Suprapubic skin (tissue), 4 donors: Measurements from ENCODE around the gene MYH16. TPM values are rescaled to one million over a fixed set of nuclear protein-coding genes. Genes with fewer than 3 reads are reported as not detected.

Experiments
- DNase-seq, 2 donors: peaks; one replicate each; pipeline ENCODE4 v3.0.0-alpha.2; 2019; ENCODE audit warnings: low spot score in 2 of 2
- H3K27ac ChIP-seq: fragments of 200-600 bp; sonication (generic); one replicate; pipeline ENCODE4 v1.5.1; 2019
- H3K27me3 ChIP-seq: fragments of 200-600 bp; sonication (generic); one replicate; pipeline ENCODE4 v1.5.1; 2019
- H3K36me3 ChIP-seq: fragments of 200-600 bp; sonication (generic); one replicate; pipeline ENCODE4 v1.5.1; 2019
- H3K4me1 ChIP-seq: fragments of 200-600 bp; sonication (generic); one replicate; pipeline ENCODE4 v1.5.1; 2019
- H3K4me3 ChIP-seq: fragments of 200-600 bp; sonication (generic); one replicate; pipeline ENCODE4 v1.5.1; 2019; ENCODE audit warnings: mild to moderate bottlenecking
- H3K9me3 ChIP-seq: fragments of 200-600 bp; sonication (generic); one replicate; pipeline ENCODE4 v1.5.1; 2019
- EP300 ChIP-seq: sonication (generic); formaldehyde crosslinking; IDR thresholded peaks from one replicate; pipeline ENCODE4 v1.6.1; 2017; ENCODE audit warnings: antibody characterized with exemption
- POLR2A ChIP-seq, 2 donors: fragments of 450-650 bp; IDR thresholded peaks; one replicate each; pipeline ENCODE4 v1.6.1; 2017; ENCODE audit warnings: antibody characterized with exemption in 2 of 2, mild to moderate bottlenecking in 2 of 2, moderate library complexity in 2 of 2
- POLR2AphosphoS5 ChIP-seq, 3 donors: sonication (generic); formaldehyde crosslinking; IDR thresholded peaks; one replicate each; pipeline ENCODE4 v1.6.1; 2017; ENCODE audit warnings: antibody characterized with exemption in 3 of 3
- WGBS: methylation state at CpG from one replicate; pipeline ENCODE4 v1.1.5; 2018; 5-methylcytosine and 5-hydroxymethylcytosine counted together
- total RNA-seq, 4 donors: library from RNA; depleted of rRNA; stranded (reverse); fragments of >200 nt; gene quantifications; one replicate each; pipeline ENCODE4 v1.1.0, GENCODE V29; 2016
- TF ChIP-seq, protein P1 (sequence below), 2 donors: fragments of 200-600 bp in 1 of 2; fragments of 450-650 bp in 1 of 2; sonication (generic) in 1 of 2; IDR thresholded peaks; one replicate each; pipeline ENCODE4 v1.5.1; 2016 to 2019; ENCODE audit warnings: antibody characterized with exemption in 2 of 2, mild to moderate bottlenecking in 1 of 2, moderate library complexity in 1 of 2

Gene MYH16
- total RNA-seq, 4 donors from 2014 or later: not detected

DNA sequence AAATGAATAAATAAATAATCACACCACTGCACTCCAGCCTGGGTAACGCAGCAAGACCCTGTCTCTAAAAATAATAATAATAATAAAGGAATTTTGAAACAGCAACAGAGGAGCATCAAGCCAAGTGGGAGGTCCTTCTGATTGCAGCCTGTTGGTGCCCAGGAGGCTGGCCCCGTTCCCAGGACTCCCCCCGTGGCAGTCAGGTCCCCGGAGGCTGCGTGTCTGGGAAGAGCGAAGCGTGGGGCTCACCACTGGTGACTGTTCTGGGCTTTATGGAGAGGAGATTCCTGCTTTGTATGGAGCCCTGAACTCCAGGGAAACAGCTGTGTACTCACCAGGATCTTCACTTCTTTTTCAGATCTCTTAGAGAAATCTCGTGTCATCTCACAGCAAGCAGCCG is 19.3 kb upstream of the MYH16 start:
- no peak overlapping the region for H3K27ac ChIP-seq
- H3K27me3 ChIP-seq: no peaks in the 10 kb centered on the region
- WGBS: 53% methylated on average over 7 of the region's 9 CpGs
- TF ChIP-seq POLR2A (IDR thresholded peaks at IDR 0.05): no peak
- no peak for TF ChIP-seq POLR2AphosphoS5 (IDR thresholded peaks at IDR 0.05)
- TF ChIP-seq EP300: no peak
- TF ChIP-seq, protein P1, sequence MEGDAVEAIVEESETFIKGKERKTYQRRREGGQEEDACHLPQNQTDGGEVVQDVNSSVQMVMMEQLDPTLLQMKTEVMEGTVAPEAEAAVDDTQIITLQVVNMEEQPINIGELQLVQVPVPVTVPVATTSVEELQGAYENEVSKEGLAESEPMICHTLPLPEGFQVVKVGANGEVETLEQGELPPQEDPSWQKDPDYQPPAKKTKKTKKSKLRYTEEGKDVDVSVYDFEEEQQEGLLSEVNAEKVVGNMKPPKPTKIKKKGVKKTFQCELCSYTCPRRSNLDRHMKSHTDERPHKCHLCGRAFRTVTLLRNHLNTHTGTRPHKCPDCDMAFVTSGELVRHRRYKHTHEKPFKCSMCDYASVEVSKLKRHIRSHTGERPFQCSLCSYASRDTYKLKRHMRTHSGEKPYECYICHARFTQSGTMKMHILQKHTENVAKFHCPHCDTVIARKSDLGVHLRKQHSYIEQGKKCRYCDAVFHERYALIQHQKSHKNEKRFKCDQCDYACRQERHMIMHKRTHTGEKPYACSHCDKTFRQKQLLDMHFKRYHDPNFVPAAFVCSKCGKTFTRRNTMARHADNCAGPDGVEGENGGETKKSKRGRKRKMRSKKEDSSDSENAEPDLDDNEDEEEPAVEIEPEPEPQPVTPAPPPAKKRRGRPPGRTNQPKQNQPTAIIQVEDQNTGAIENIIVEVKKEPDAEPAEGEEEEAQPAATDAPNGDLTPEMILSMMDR (IDR thresholded peaks at IDR 0.05): no peak
- H3K4me1 ChIP-seq: peaks cover 6% of the 10 kb centered on the region
- no peaks in the 10 kb centered on the region for H3K9me3 ChIP-seq
- DNase-seq: no peak
- H3K36me3 ChIP-seq: no peaks in the 10 kb centered on the region
- H3K4me3 ChIP-seq: no peak overlapping the region

DNA sequence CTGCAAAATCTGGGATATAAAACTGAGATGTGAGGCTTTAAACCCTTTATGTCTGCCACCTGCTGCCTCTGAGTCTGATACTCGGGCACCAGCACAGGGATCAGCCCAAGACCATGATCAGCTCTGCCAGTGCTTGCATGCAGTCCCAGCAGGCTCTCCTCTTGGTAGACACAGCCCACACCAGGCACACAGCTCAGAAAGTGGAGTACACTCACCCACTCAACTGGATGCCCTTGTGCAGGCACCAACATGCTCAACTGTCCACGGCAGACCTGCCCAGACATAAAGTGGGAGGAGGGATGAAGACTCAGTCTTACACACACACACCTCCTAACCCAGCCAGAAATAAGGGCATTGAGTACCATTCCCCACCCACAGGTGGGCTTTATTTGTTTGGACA is 18.2 kb upstream of the MYH16 start:
- Histone ChIP-seq H3K27me3 (no peaks in the 10 kb centered on the region), H3K9me3 (no peaks in the 10 kb centered on the region), H3K36me3 (no peaks in the 10 kb centered on the region), H3K4me3 (no peak overlapping the region), H3K4me1 (peaks cover 6% of the 10 kb centered on the region), H3K27ac (no peak overlapping the region)
- DNase-seq: no peak
- WGBS: 51% methylated on average over 2 of the region's 2 CpGs
- TF ChIP-seq POLR2A (IDR thresholded peaks at IDR 0.05): no peak
- TF ChIP-seq, protein P1 (IDR thresholded peaks at IDR 0.05): no peak
- TF ChIP-seq EP300: no peak
- TF ChIP-seq POLR2AphosphoS5 (IDR thresholded peaks at IDR 0.05): no peak

DNA sequence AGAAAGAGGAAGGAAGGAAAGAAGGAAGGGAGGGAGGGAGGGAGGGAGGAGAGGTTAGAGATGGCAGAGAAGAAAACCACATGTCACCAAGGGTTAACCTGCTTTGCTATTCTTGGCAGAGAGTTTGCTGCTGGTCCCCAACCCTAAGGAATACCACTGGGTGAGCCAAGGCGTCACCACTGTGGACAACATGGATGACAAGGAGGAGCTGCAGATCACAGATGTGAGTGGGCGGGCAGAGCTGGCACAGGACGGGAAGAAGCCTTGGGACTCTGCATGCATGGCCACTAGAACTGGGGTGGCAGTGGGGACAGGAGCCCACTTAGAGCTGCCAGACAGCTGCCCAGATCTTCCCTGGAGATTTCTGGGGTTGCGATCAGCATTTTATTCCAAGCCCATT is 17.2 kb upstream of the MYH16 start:
- Histone ChIP-seq H3K36me3 (no peaks in the 10 kb centered on the region), H3K9me3 (no peaks in the 10 kb centered on the region), H3K4me3 (no peak overlapping the region), H3K27ac (no peak overlapping the region), H3K27me3 (no peaks in the 10 kb centered on the region), H3K4me1 (peaks cover 6% of the 10 kb centered on the region)
- no peak for DNase-seq
- no peak for TF ChIP-seq EP300
- 55% methylated on average over 4 of the region's 4 CpGs for WGBS

DNA sequence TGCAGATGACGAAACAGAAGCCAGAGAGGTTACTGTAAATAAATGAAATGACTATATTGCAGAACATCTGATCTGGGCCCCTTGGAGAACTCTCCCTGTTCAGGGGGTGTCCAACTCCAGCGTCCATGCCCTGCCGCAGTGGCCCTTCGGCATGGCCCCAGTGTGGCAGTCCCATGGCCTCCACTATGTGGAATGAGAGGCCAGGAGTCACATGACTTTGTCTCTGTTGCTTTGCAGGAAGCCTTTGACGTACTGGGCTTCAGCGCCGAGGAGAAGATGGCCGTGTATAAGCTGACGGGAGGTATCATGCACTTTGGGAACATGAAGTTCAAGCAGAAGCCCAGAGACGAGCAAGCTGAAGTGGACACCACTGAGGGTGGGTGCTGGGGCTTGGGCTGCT is 15.6 kb upstream of the MYH16 start:
- no peaks in the 10 kb centered on the region for H3K27me3 ChIP-seq
- 92% methylated on average over 10 of the region's 10 CpGs for WGBS
- no peaks in the 10 kb centered on the region for H3K36me3 ChIP-seq
- no peak for DNase-seq
- H3K4me3 ChIP-seq: no peak overlapping the region
- TF ChIP-seq, protein P1 (IDR thresholded peaks at IDR 0.05): no peak
- no peak for TF ChIP-seq POLR2A (IDR thresholded peaks at IDR 0.05)
- H3K27ac ChIP-seq: no peak overlapping the region
- H3K9me3 ChIP-seq: no peaks in the 10 kb centered on the region
- peaks cover 6% of the 10 kb centered on the region for H3K4me1 ChIP-seq

DNA sequence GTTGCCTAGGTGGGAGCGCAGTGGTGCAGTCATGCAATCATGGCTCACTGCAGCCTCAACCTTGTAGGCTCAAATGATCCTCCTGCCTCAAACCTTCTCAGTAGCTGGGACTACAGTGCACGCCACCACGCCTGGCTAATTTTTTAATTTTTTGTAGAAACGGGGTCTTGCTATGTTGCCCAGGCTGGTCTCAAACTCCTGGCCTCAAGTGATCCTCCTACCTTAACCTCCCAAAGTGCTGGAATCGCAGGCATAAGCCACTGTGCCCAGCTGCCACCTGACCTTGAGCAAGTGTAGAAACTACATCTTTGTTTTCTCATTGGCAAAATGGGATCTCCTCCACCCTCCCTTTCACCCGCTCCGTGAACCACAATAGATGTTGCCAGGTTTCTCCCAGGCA is 15.0 kb upstream of the MYH16 start:
- TF ChIP-seq, protein P1 (IDR thresholded peaks at IDR 0.05): no peak
- TF ChIP-seq POLR2AphosphoS5 (IDR thresholded peaks at IDR 0.05): no peak
- no peak for TF ChIP-seq POLR2A (IDR thresholded peaks at IDR 0.05)
- no peak for TF ChIP-seq EP300
- Histone ChIP-seq H3K36me3 (no peaks in the 10 kb centered on the region), H3K4me3 (no peak overlapping the region), H3K4me1 (peaks cover 6% of the 10 kb centered on the region), H3K27me3 (no peaks in the 10 kb centered on the region), H3K9me3 (no peaks in the 10 kb centered on the region), H3K27ac (no peak overlapping the region)
- 87% methylated on average over 7 of the region's 7 CpGs for WGBS
- DNase-seq: no peak

DNA sequence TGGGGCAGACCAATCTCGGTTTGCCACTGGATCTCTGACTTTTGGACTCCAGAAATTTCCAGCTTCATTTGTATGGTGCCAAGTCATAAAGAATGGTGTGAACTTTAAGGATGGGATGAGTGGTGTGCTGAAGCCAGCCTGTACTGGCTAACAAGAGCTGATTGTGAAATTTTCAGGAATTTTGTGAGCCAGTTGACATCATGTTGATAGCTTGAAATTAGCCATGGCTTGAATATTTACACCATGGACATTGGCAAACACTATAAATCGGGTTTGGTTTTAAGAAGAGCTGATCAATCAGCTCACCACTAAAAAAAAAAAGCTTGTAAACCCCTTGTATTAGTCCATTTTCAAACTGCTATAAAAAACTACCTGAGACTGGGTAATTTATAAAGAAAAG is 14.1 kb upstream of the MYH16 start:
- H3K9me3 ChIP-seq: no peaks in the 10 kb centered on the region
- WGBS: 89% methylated on average over 2 of the region's 2 CpGs
- H3K4me3 ChIP-seq: no peak overlapping the region
- H3K4me1 ChIP-seq: peaks cover 6% of the 10 kb centered on the region
- TF ChIP-seq EP300: no peak
- no peak for TF ChIP-seq POLR2AphosphoS5 (IDR thresholded peaks at IDR 0.05)
- no peak for TF ChIP-seq POLR2A (IDR thresholded peaks at IDR 0.05)
- TF ChIP-seq, protein P1 (IDR thresholded peaks at IDR 0.05): no peak
- H3K36me3 ChIP-seq: no peaks in the 10 kb centered on the region
- no peak overlapping the region for H3K27ac ChIP-seq
- H3K27me3 ChIP-seq: no peaks in the 10 kb centered on the region
- DNase-seq: no peak
